HepG2 (cell line): ENCODE measurements around the gene ABHD1. TPM values are rescaled to one million over a fixed set of nuclear protein-coding genes. Genes with fewer than 3 reads are reported as not detected.

Experiments used
- CHD4 ChIP-seq: fragments of 200-600 bp; sonication (generic); IDR thresholded peaks from 2 replicates; pipeline ENCODE4 v1.7.0; 2017; ENCODE audit warnings: mild to moderate bottlenecking, low read length, borderline replicate concordance
- EP300 ChIP-seq, 3 experiments: sonication (generic) in 1 of 3; formaldehyde crosslinking in 1 of 3; IDR thresholded peaks; 2 replicates each; pipeline versions ENCODE4 v1.5.1 to v1.6.1; 2011 to 2020; ENCODE audit warnings: low read depth in 2 of 3, low read length in 2 of 3, borderline replicate concordance in 1 of 3, improper control_type of control experiment in 1 of 3, mild to moderate bottlenecking in 1 of 3, missing genetic modification reagents in 1 of 3, moderate library complexity in 1 of 3
- FIP1L1 ChIP-seq: fragments of 200-400 bp; formaldehyde crosslinking; IDR thresholded peaks from 2 replicates; pipeline ENCODE4 v1.6.1; 2018; ENCODE audit warnings: low read depth, mild to moderate bottlenecking, low read length, moderate library complexity, borderline replicate concordance; ENCODE audit not compliant: insufficient read depth
- HNRNPLL ChIP-seq: fragments of 200-400 bp; formaldehyde crosslinking; IDR thresholded peaks from 2 replicates; pipeline ENCODE4 v1.6.1; 2017; ENCODE audit warnings: mild to moderate bottlenecking, low read depth, low read length; ENCODE audit not compliant: poor library complexity, severe bottlenecking
- MIER2 ChIP-seq: IDR thresholded peaks from 2 replicates; pipeline ENCODE4 v1.6.1; 2016; ENCODE audit warnings: missing biosample characterization, missing genetic modification reagents
- NR2F6 ChIP-seq, 2 experiments: IDR thresholded peaks; 2 replicates each; pipeline ENCODE4 v1.6.1; 2016; ENCODE audit warnings: antibody characterized with exemption in 1 of 2, mild to moderate bottlenecking in 1 of 2
- RFXANK ChIP-seq: IDR thresholded peaks from 2 replicates; pipeline ENCODE4 v1.6.1; 2016
- TP53 ChIP-seq: sonication (generic); formaldehyde crosslinking; conservative IDR thresholded peaks from 2 replicates; pipeline ENCODE4 v1.4.0; 2020; ENCODE audit warnings: missing genetic modification reagents
- ZKSCAN1 ChIP-seq: fragments of 150-350 bp; IDR thresholded peaks from 2 replicates; pipeline ENCODE4 v1.6.1; 2014; ENCODE audit warnings: low read length
- ZNF333 ChIP-seq: sonication (generic); formaldehyde crosslinking; IDR thresholded peaks from 2 replicates; pipeline ENCODE4 v1.4.0; 2020; ENCODE audit warnings: mild to moderate bottlenecking, missing genetic modification reagents, borderline replicate concordance
- ZNF446 ChIP-seq: sonication (generic); formaldehyde crosslinking; IDR thresholded peaks from 2 replicates; pipeline ENCODE4 v1.5.0; 2020; ENCODE audit warnings: mild to moderate bottlenecking, missing genetic modification reagents
- ZNF703 ChIP-seq: sonication (generic); formaldehyde crosslinking; IDR thresholded peaks from 2 replicates; pipeline ENCODE4 v1.5.1; 2020; ENCODE audit warnings: missing genetic modification reagents, mild to moderate bottlenecking, moderate library complexity, borderline replicate concordance
- polyA plus RNA-seq, 8 experiments: library from polyadenylated mRNA; depleted of rRNA in 3 of 8; stranded (reverse) in 7 of 8; unstranded in 1 of 8; fragments of >200 nt; fragmentation: Illumina TruSeq in 4 of 8; extraction: Trizol in 4 of 8; gene quantifications; 2 replicates each; pipeline versions ENCODE4 v1.2.1 to v1.2.3, GENCODE V29; 2011 to 2016; ENCODE audit warnings: low read depth in 4 of 8, missing spikeins in 1 of 8, mixed read lengths in 1 of 8; ENCODE audit not compliant: insufficient read depth in 1 of 8
- total RNA-seq, 5 experiments: library from RNA; depleted of rRNA; stranded (reverse); fragments of >200 nt; fragmentation: Illumina TruSeq; extraction: Trizol; gene quantifications; 2 replicates each; pipeline ENCODE4 v1.2.3, GENCODE V29; 2016; ENCODE audit warnings: low read depth in 1 of 5
- TF ChIP-seq, protein P1 (sequence below): sonication (generic); formaldehyde crosslinking; IDR thresholded peaks from 2 replicates; pipeline ENCODE4 v1.5.0; 2020; ENCODE audit warnings: mild to moderate bottlenecking, missing genetic modification reagents, borderline replicate concordance
- TF ChIP-seq, protein P2 (sequence below): IDR thresholded peaks from 2 replicates; pipeline ENCODE4 v1.6.1; 2016; ENCODE audit warnings: missing biosample characterization, missing genetic modification reagents, low read depth
- TF ChIP-seq, protein P3 (sequence below): sonication (generic); formaldehyde crosslinking; IDR thresholded peaks from 2 replicates; pipeline ENCODE4 v1.5.1; 2020; ENCODE audit warnings: mild to moderate bottlenecking, missing genetic modification reagents, borderline replicate concordance

ABHD1 gene
- total and polyA plus RNA-seq, 2 of the 13 experiments (the other 11 are each of a cell fraction or from before 2014, with no cell fraction given) = 0.04 to 0.81 TPM

GRCh38 chr2:27133905-27134780, 10.5 kb downstream of the ABHD1 start, which contains the start of gene PREB (continued):
- TF ChIP-seq ZNF446 (CRISPR knock-in tag) (no peak), NR2F6 (IDR thresholded peaks at IDR 0.05) (no peak), NR2F6 (CRISPR knock-in tag; IDR thresholded peaks at IDR 0.05) (peak; percentile 49; the same call in 1 of the 2 replicates), HNRNPLL (peak; percentile 62), ZKSCAN1 (no peak), ZNF333 (CRISPR knock-in tag) (peak; percentile 93), EP300 (IDR thresholded peaks at IDR 0.05; ENCODE audit: low read depth in 2 of 2, low read length in 2 of 2) (0 out of 4 replicates have a peak, but pooled peaks have one; percentile 7 to 26), EP300 (CRISPR knock-in tag; IDR thresholded peaks at IDR 0.05; ENCODE audit: borderline replicate concordance) (no peak), RFXANK (CRISPR knock-in tag) (no peak), CHD4 (0 out of 2 replicates have a peak, but pooled peaks have one; percentile 10), TP53 (0 out of 2 replicates have a peak, but pooled peaks have one; percentile 10), FIP1L1 (peak; percentile 78; the same call in 1 of the 2 replicates), ZNF703 (CRISPR knock-in tag) (no peak), MIER2 (CRISPR knock-in tag) (no peak)
- TF ChIP-seq, protein P1, sequence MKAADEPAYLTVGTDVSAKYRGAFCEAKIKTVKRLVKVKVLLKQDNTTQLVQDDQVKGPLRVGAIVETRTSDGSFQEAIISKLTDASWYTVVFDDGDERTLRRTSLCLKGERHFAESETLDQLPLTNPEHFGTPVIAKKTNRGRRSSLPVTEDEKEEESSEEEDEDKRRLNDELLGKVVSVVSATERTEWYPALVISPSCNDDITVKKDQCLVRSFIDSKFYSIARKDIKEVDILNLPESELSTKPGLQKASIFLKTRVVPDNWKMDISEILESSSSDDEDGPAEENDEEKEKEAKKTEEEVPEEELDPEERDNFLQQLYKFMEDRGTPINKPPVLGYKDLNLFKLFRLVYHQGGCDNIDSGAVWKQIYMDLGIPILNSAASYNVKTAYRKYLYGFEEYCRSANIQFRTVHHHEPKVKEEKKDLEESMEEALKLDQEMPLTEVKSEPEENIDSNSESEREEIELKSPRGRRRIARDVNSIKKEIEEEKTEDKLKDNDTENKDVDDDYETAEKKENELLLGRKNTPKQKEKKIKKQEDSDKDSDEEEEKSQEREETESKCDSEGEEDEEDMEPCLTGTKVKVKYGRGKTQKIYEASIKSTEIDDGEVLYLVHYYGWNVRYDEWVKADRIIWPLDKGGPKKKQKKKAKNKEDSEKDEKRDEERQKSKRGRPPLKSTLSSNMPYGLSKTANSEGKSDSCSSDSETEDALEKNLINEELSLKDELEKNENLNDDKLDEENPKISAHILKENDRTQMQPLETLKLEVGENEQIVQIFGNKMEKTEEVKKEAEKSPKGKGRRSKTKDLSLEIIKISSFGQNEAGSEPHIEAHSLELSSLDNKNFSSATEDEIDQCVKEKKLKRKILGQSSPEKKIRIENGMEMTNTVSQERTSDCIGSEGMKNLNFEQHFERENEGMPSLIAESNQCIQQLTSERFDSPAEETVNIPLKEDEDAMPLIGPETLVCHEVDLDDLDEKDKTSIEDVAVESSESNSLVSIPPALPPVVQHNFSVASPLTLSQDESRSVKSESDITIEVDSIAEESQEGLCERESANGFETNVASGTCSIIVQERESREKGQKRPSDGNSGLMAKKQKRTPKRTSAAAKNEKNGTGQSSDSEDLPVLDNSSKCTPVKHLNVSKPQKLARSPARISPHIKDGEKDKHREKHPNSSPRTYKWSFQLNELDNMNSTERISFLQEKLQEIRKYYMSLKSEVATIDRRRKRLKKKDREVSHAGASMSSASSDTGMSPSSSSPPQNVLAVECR (CRISPR knock-in tag) = peak; percentile 86
- TF ChIP-seq, protein P2, sequence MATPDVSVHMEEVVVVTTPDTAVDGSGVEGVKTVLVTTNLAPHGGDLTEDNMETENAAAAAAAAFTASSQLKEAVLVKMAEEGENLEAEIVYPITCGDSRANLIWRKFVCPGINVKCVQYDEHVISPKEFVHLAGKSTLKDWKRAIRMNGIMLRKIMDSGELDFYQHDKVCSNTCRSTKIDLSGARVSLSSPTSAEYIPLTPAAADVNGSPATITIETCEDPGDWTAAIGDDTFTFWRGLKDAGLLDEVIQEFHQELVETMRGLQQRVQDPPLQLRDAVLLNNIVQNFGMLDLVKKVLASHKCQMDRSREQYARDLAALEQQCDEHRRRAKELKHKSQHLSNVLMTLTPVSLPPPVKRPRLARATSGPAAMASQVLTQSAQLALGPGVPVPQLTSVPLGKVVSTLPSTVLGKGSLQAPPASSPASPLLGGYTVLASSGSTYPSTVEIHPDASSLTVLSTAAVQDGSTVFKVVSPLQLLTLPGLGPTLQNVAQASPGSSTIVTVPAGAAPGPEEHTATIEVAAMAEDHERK = no peak
- TF ChIP-seq, protein P3, sequence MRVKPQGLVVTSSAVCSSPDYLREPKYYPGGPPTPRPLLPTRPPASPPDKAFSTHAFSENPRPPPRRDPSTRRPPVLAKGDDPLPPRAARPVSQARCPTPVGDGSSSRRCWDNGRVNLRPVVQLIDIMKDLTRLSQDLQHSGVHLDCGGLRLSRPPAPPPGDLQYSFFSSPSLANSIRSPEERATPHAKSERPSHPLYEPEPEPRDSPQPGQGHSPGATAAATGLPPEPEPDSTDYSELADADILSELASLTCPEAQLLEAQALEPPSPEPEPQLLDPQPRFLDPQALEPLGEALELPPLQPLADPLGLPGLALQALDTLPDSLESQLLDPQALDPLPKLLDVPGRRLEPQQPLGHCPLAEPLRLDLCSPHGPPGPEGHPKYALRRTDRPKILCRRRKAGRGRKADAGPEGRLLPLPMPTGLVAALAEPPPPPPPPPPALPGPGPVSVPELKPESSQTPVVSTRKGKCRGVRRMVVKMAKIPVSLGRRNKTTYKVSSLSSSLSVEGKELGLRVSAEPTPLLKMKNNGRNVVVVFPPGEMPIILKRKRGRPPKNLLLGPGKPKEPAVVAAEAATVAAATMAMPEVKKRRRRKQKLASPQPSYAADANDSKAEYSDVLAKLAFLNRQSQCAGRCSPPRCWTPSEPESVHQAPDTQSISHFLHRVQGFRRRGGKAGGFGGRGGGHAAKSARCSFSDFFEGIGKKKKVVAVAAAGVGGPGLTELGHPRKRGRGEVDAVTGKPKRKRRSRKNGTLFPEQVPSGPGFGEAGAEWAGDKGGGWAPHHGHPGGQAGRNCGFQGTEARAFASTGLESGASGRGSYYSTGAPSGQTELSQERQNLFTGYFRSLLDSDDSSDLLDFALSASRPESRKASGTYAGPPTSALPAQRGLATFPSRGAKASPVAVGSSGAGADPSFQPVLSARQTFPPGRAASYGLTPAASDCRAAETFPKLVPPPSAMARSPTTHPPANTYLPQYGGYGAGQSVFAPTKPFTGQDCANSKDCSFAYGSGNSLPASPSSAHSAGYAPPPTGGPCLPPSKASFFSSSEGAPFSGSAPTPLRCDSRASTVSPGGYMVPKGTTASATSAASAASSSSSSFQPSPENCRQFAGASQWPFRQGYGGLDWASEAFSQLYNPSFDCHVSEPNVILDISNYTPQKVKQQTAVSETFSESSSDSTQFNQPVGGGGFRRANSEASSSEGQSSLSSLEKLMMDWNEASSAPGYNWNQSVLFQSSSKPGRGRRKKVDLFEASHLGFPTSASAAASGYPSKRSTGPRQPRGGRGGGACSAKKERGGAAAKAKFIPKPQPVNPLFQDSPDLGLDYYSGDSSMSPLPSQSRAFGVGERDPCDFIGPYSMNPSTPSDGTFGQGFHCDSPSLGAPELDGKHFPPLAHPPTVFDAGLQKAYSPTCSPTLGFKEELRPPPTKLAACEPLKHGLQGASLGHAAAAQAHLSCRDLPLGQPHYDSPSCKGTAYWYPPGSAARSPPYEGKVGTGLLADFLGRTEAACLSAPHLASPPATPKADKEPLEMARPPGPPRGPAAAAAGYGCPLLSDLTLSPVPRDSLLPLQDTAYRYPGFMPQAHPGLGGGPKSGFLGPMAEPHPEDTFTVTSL = no peak
